Vagina (tissue), 2 donors: ENCODE data around the gene RADIL.

Experiments
- POLR2A ChIP-seq, 2 donors: fragments of 450-650 bp; IDR thresholded peaks; one replicate each; pipeline ENCODE4 v1.6.1; 2017; ENCODE audit warnings: antibody characterized with exemption in 2 of 2, mild to moderate bottlenecking in 2 of 2, moderate library complexity in 2 of 2
- POLR2AphosphoS5 ChIP-seq, 2 donors: sonication (generic); formaldehyde crosslinking; IDR thresholded peaks; one replicate each; pipeline ENCODE4 v1.9.0; 2017; ENCODE audit warnings: antibody characterized with exemption in 2 of 2, mild to moderate bottlenecking in 2 of 2, low read depth in 1 of 2; ENCODE audit not compliant: insufficient read depth in 1 of 2
- TF ChIP-seq, protein P1 (sequence below), 3 experiments: fragments of 450-650 bp in 2 of 3; fragments of 200-600 bp in 1 of 3; sonication (generic) in 1 of 3; IDR thresholded peaks; one replicate each; pipeline ENCODE4 v1.5.1; 2017 to 2019; ENCODE audit warnings: antibody characterized with exemption in 3 of 3, mild to moderate bottlenecking in 2 of 3, moderate library complexity in 2 of 3

GRCh38 chr7:4808565-4808964 lies 75.0 kb downstream of the RADIL start:
- TF ChIP-seq, protein P1, sequence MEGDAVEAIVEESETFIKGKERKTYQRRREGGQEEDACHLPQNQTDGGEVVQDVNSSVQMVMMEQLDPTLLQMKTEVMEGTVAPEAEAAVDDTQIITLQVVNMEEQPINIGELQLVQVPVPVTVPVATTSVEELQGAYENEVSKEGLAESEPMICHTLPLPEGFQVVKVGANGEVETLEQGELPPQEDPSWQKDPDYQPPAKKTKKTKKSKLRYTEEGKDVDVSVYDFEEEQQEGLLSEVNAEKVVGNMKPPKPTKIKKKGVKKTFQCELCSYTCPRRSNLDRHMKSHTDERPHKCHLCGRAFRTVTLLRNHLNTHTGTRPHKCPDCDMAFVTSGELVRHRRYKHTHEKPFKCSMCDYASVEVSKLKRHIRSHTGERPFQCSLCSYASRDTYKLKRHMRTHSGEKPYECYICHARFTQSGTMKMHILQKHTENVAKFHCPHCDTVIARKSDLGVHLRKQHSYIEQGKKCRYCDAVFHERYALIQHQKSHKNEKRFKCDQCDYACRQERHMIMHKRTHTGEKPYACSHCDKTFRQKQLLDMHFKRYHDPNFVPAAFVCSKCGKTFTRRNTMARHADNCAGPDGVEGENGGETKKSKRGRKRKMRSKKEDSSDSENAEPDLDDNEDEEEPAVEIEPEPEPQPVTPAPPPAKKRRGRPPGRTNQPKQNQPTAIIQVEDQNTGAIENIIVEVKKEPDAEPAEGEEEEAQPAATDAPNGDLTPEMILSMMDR (IDR thresholded peaks at IDR 0.05), result no peak
- no peak for TF ChIP-seq POLR2AphosphoS5 (IDR thresholded peaks at IDR 0.05; ENCODE audit: insufficient read depth in 1 of 2, low read depth in 1 of 2)
- TF ChIP-seq POLR2A (IDR thresholded peaks at IDR 0.05), result no peak
